A549 treated with CpdA at 1 μM for 4 hours (cell line): ENCODE data around the gene PTPN4. TPM values are rescaled to one million over a fixed set of nuclear protein-coding genes. Genes with fewer than 3 reads are reported as not detected.

Experiments
- total RNA-seq: library from RNA; stranded (reverse); fragments of 200-300 nt; extraction: Qiagen RNA extraction; gene quantifications from 5 replicates; pipeline ENCODE4 v1.2.3, GENCODE V29; 2022; ENCODE audit warnings: low read depth

PTPN4 gene, protein sequence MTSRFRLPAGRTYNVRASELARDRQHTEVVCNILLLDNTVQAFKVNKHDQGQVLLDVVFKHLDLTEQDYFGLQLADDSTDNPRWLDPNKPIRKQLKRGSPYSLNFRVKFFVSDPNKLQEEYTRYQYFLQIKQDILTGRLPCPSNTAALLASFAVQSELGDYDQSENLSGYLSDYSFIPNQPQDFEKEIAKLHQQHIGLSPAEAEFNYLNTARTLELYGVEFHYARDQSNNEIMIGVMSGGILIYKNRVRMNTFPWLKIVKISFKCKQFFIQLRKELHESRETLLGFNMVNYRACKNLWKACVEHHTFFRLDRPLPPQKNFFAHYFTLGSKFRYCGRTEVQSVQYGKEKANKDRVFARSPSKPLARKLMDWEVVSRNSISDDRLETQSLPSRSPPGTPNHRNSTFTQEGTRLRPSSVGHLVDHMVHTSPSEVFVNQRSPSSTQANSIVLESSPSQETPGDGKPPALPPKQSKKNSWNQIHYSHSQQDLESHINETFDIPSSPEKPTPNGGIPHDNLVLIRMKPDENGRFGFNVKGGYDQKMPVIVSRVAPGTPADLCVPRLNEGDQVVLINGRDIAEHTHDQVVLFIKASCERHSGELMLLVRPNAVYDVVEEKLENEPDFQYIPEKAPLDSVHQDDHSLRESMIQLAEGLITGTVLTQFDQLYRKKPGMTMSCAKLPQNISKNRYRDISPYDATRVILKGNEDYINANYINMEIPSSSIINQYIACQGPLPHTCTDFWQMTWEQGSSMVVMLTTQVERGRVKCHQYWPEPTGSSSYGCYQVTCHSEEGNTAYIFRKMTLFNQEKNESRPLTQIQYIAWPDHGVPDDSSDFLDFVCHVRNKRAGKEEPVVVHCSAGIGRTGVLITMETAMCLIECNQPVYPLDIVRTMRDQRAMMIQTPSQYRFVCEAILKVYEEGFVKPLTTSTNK
- 16.2 to 33.2 TPM (median 17.6 TPM) in 5 replicates for total RNA-seq

GRCh38 chr2:119759451-119760236 is at the start of gene PTPN4:
PTPN4 (plus strand) TSS chr2:119759922; CDS start chr2:119809854, 49,932 bp downstream.

DNA sequence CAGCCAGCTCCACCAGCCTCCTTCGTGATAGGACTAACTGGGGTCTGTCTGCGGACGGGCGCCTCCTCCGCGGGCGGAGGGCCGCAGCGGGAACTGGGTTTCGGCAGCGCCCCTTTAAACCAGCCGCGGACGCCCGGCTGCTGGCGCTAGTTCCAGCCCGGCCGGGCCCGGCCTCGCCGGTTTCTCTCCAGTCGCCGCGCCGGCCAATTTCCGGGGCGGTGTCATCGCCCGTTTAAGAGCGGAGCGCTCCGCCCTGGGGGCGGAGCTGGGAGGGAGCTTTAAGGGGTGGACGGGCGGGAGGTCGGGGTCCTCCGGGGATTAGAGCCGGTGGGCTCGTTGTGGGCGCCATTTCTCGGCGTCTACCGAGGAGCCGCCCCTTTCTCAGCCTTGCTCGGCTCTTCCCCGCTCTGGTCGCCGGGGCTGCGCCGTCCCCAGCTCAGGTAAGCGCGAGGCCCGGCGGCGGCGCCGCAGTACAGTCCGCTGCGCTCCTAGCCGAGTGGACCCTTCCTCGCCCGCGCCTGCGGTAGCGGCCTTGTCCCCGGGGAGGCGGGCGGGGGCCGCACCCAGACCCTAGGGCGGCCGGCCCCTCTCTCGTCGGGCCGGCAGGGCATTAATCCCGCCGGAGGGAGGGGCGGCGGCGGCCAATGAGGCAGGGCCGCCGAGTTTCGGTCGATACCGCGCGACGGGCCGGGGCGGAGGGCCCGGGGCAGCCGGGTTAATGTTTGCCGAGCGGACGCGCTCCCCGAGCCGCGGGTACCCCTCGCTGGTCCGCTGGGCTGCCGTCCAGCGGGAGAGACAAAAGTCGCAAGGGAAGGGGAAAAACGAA is 253.3 kb downstream of the PTPN4 start, which contains the start of gene EPB41L5:
EPB41L5 (plus strand) TSS at position 307 of the 826 bp plus-strand sequence. CDS start 6,008 bp downstream, outside the sequence.

Other genes with a start within 250 kb of the PTPN4 start
- not detected in 5 replicates for gene SCTR, start 235.4 kb upstream of the PTPN4 start, total RNA-seq
- gene CFAP221, start 215.5 kb upstream of the PTPN4 start, total RNA-seq = 0.25 to 0.92 TPM (median 0.34 TPM) in 5 replicates
- 24.4 to 28.8 TPM (median 25.6 TPM) in 5 replicates for gene TMEM177, start 80.7 kb upstream of the PTPN4 start, total RNA-seq